Activated T-helper 2 cell treated with anti-CD3 and anti-CD28 coated beads, Interferon-gamma antibody, Interleukin-2, Interleukin-4, amounts not matched to agents 10 μg/mL and 5 μg/mL and 100 μg/mL, durations not matched to agents 14 hours and 24 hours and 36 hours (primary cell): ENCODE data around the gene TBCE. TPM values are rescaled to one million over a fixed set of nuclear protein-coding genes. Genes with fewer than 3 reads are reported as not detected.
"Not testable (repeated sequence)": the region's sequence is repeated elsewhere in the genome, so short reads cannot be mapped to it uniquely, and the experiment has no call there.

Source experiments
- DNase-seq: peaks from one replicate; pipeline ENCODE4 v3.0.0; 2021; ENCODE audit warnings: low spot score
- H3K27ac Mint-ChIP-seq: one replicate; pipeline ENCODE4 v1.8.0; 2021; ENCODE audit warnings: mixed read lengths
- H3K27me3 Mint-ChIP-seq: one replicate; pipeline ENCODE4 v1.8.0; 2021; ENCODE audit warnings: low read depth, mixed read lengths
- H3K36me3 Mint-ChIP-seq: one replicate; pipeline ENCODE4 v1.8.0; 2021; ENCODE audit warnings: low read depth, mixed read lengths
- H3K4me1 Mint-ChIP-seq: one replicate; pipeline ENCODE4 v1.8.0; 2021; ENCODE audit warnings: low read depth, mixed read lengths
- H3K4me3 Mint-ChIP-seq: one replicate; pipeline ENCODE4 v1.8.0; 2021; ENCODE audit warnings: low read depth, mild to moderate bottlenecking, moderate library complexity, mixed read lengths
- H3K9me3 Mint-ChIP-seq: one replicate; pipeline ENCODE4 v1.8.0; 2021; ENCODE audit warnings: mixed read lengths
- intact Hi-C: fragments of 100-400 bp; cut with micrococcal nuclease; formaldehyde crosslinking; loops from one replicate; pipeline ENCODE4 v1.15.1; 2023
- total RNA-seq: library from RNA; stranded (reverse); gene quantifications from 2 replicates; pipeline ENCODE4 v1.2.3, GENCODE V29; 2022

Gene TBCE
- total RNA-seq, 1 donor from 2014 or later: 28.2 TPM

- intact Hi-C loops: no loop called here
- Mint-ChIP-seq H3K4me3 (no peak overlapping the region), H3K4me1 (peaks cover 31% of the 10 kb centered on the region), H3K9me3 (no peaks in the 10 kb centered on the region), H3K27me3 (no peaks in the 10 kb centered on the region), H3K27ac (no peak overlapping the region), H3K36me3 (peaks cover 40% of the 10 kb centered on the region)
- DNase-seq: no peak
These were observed 36.3 kb upstream of the TBCE start for GRCh38 chr1:235330918-235331285.

GRCh38 chr1:235331401-235331800 lies 35.8 kb upstream of the TBCE start:
- Mint-ChIP-seq H3K27me3 (no peaks in the 10 kb centered on the region), H3K9me3 (no peaks in the 10 kb centered on the region), H3K4me1 (peaks cover 30% of the 10 kb centered on the region), H3K27ac (no peak overlapping the region), H3K36me3 (peaks cover 39% of the 10 kb centered on the region), H3K4me3 (no peak overlapping the region)
- DNase-seq: no peak
- intact Hi-C loops: no loop called here

GRCh38 chr1:235336903-235337302 lies 30.3 kb upstream of the TBCE start:
- no peaks in the 10 kb centered on the region for H3K9me3 Mint-ChIP-seq
- peaks cover 32% of the 10 kb centered on the region for H3K36me3 Mint-ChIP-seq
- intact Hi-C loops: no loop called here

DNA sequence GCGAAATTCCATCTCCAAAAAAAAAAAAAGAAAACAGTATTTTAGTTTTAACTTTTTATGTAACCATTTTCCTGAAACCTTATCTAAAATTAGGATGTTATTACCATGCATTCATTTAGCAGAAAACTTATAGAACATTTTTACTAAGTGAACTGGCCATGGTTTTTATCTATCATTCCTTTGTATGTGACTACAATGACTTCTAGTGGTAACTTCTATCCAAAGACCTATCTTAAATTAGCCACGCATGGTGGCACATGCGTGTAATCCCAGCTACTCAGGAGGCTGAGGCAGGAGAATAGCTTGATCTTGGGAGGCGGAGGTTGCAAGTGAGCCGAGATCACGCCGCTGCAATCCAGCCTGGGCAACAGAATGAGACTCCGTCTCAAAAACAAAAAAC lies 27.5 kb upstream of the TBCE start:
- H3K4me3 Mint-ChIP-seq: no peak overlapping the region
- H3K9me3 Mint-ChIP-seq: no peaks in the 10 kb centered on the region
- H3K27me3 Mint-ChIP-seq: no peaks in the 10 kb centered on the region
- intact Hi-C loops: no loop called here
- DNase-seq: no peak
- peaks cover 16% of the 10 kb centered on the region for H3K4me1 Mint-ChIP-seq
- peaks cover 40% of the 10 kb centered on the region for H3K36me3 Mint-ChIP-seq
- H3K27ac Mint-ChIP-seq: no peak overlapping the region

More at GRCh38 chr1:235336903-235337302, 30.3 kb upstream of the TBCE start:
- Mint-ChIP-seq H3K27me3 (no peaks in the 10 kb centered on the region), H3K4me3 (peak overlapping the region; percentile 10), H3K4me1 (peaks cover 19% of the 10 kb centered on the region), H3K27ac (peak overlapping the region; percentile 26)
- DNase-seq: peak; percentile 16

DNA sequence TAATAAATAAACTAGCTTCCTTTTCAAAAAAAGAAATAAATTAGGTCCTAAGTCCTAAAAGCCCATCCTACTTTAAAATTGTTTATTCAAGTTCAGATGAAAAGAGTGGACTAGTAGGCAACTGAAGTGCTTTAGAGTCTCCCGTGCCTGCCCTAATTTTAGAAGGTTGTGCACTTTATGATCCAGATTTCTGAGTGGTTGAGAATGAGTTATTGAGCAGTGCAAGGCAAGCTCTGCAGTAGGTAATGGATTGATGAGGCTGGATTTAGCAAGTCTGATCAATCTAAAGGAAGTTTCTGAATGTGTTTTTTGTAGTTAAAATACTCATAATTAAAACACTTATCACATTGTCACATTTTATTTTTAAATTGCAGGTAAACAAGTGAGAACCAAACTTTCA lies 25.9 kb upstream of the TBCE start:
- intact Hi-C loops: no loop called here
- Mint-ChIP-seq H3K4me1 (peaks cover 8% of the 10 kb centered on the region), H3K27ac (no peak overlapping the region), H3K27me3 (no peaks in the 10 kb centered on the region), H3K9me3 (no peaks in the 10 kb centered on the region), H3K4me3 (no peak overlapping the region), H3K36me3 (peaks cover 40% of the 10 kb centered on the region)
- DNase-seq: no peak

GRCh38 chr1:235342039-235342438 lies 25.2 kb upstream of the TBCE start:
- no peak overlapping the region for H3K27ac Mint-ChIP-seq

DNA sequence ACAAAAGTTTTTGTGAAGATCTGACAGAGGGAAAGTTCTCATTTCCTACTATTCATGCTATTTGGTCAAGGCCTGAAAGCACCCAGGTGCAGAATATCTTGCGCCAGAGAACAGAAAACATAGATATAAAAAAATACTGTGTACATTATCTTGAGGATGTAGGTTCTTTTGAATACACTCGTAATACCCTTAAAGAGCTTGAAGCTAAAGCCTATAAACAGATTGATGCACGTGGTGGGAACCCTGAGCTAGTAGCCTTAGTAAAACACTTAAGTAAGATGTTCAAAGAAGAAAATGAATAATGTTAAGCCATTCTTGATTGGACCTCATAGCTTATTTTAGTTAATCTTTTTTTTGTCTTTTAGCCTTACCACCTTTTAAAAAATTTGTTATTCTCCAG lies 24.8 kb upstream of the TBCE start:
- Mint-ChIP-seq H3K4me1 (no peaks in the 10 kb centered on the region), H3K27ac (no peak overlapping the region), H3K36me3 (peaks cover 36% of the 10 kb centered on the region), H3K4me3 (no peak overlapping the region), H3K27me3 (no peaks in the 10 kb centered on the region), H3K9me3 (no peaks in the 10 kb centered on the region)
- DNase-seq: no peak
- intact Hi-C loops: no loop called here

More at GRCh38 chr1:235342039-235342438, 25.2 kb upstream of the TBCE start:
- H3K36me3 Mint-ChIP-seq: peaks cover 39% of the 10 kb centered on the region
- no peaks in the 10 kb centered on the region for H3K27me3 Mint-ChIP-seq
- no peaks in the 10 kb centered on the region for H3K9me3 Mint-ChIP-seq
- H3K4me3 Mint-ChIP-seq: no peak overlapping the region
- intact Hi-C loops: no loop called here
- DNase-seq: no peak
- H3K4me1 Mint-ChIP-seq: peaks cover 3% of the 10 kb centered on the region

DNA sequence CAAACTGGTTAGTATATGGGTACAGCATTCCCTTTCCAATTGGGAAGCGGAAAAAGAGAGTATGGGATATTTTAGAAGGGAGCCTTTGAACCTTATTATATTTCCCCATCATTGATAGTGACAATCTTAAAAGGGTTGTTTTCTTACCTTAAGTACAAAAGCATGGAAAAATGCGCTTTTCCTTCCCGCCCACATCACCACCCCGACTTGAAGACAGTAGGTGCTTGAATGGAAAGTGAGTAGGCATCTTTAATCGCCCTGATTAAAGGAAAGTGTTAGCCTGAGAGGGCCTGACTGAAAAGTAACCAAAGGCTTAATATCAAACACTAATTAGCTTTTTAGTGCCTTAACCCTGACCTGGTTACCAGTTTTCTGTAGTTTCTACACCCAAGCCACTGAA lies 23.5 kb upstream of the TBCE start:
- H3K27me3 Mint-ChIP-seq: no peaks in the 10 kb centered on the region

GRCh38 chr1:235351441-235351840 lies 15.8 kb upstream of the TBCE start:
- H3K4me1 Mint-ChIP-seq: no peaks in the 10 kb centered on the region
- no peak for DNase-seq
- peaks cover 4% of the 10 kb centered on the region for H3K27me3 Mint-ChIP-seq
- H3K36me3 Mint-ChIP-seq: peaks cover 6% of the 10 kb centered on the region
- H3K9me3 Mint-ChIP-seq: no peaks in the 10 kb centered on the region
- no peak overlapping the region for H3K27ac Mint-ChIP-seq
- intact Hi-C loops: no loop called here
- H3K4me3 Mint-ChIP-seq: no peak overlapping the region

More for the DNA sequence above, 23.5 kb upstream of the TBCE start:
- H3K4me3 Mint-ChIP-seq: no peak overlapping the region
- no peak for DNase-seq
- no peaks in the 10 kb centered on the region for H3K9me3 Mint-ChIP-seq
- H3K36me3 Mint-ChIP-seq: peaks cover 32% of the 10 kb centered on the region
- H3K4me1 Mint-ChIP-seq: no peaks in the 10 kb centered on the region
- H3K27ac Mint-ChIP-seq: no peak overlapping the region
- intact Hi-C loops: no loop called here

DNA sequence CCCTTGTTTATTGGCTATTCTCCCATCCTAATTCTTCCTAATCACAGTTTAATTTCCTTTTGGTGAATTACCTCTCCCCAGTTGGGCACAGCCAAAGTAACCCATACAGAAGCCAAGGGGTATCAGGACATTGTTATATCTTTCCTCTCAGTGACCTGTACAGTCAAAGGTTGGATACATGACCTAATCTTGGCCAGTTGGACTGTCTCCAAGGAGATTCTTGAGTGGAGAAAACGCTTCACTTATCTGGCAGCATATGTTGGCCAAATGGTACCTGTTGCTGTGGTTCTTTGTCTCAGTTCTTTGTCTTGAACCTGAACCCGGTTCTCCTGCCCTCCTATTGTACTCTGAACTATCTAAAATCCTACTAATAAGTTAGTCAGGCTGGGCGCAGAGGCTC lies 15.3 kb upstream of the TBCE start:
- no peak overlapping the region for H3K4me3 Mint-ChIP-seq
- intact Hi-C loops: no loop called here

DNA sequence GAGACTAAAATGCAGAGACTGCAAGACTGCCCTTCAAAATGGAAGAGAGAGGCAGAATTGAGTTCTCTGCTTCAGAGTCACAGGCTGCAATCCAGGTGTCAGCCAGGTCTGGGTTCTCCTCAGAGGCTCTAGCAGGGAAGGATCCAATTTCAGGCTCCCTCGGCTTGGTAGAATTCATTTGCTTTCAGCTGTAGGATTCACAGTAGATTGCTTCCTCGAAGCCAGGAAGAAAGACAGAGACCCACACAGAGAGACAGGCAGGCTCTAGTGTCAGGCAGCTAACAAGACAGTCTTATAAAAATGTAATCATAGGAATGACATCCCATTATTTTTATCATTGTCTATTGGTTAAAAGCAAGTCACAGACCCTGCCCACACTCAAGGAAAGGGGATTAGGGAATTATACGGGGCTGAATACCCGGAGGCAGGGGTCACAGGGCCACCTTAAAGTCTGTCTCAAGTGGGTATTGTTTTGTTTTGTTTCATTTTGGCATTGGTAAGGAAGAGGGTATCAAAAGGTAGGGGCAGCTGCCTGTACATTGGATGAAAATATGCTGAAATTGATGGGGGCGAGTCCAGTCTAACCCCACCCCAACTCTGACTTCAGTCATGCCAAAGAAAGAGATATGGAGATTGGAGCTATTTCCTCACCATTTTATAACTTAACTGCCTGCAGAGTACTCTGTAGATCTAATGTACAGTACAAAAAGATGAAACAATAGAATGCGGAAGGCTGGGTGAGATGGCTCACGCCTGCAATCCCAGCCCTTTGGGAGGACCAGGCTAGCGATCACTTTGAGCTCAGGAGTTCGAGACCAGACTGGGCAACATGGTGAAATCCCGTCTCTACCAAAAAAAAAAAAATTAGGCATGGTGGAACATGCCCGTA lies 9.5 kb upstream of the TBCE start:
- no peak overlapping the region for H3K4me3 Mint-ChIP-seq
- H3K36me3 Mint-ChIP-seq: no peaks in the 10 kb centered on the region
- no peak for DNase-seq
- peaks cover 7% of the 10 kb centered on the region for H3K4me1 Mint-ChIP-seq
- intact Hi-C loops: no loop called here
- no peaks in the 10 kb centered on the region for H3K9me3 Mint-ChIP-seq
- H3K27ac Mint-ChIP-seq: no peak overlapping the region
- peaks cover 10% of the 10 kb centered on the region for H3K27me3 Mint-ChIP-seq

More for the DNA sequence above, 15.3 kb upstream of the TBCE start:
- Mint-ChIP-seq H3K9me3 (no peaks in the 10 kb centered on the region), H3K36me3 (peaks cover 3% of the 10 kb centered on the region), H3K27me3 (peaks cover 6% of the 10 kb centered on the region), H3K4me1 (peaks cover 2% of the 10 kb centered on the region), H3K27ac (no peak overlapping the region)
- no peak for DNase-seq

GRCh38 chr1:235358899-235359298 lies 8.3 kb upstream of the TBCE start:
- no peak for DNase-seq
- peaks cover 10% of the 10 kb centered on the region for H3K27me3 Mint-ChIP-seq
- H3K4me1 Mint-ChIP-seq: peaks cover 7% of the 10 kb centered on the region
- H3K27ac Mint-ChIP-seq: no peak overlapping the region
- no peak overlapping the region for H3K4me3 Mint-ChIP-seq
- no peaks in the 10 kb centered on the region for H3K9me3 Mint-ChIP-seq
- intact Hi-C loops: no loop called here
- no peaks in the 10 kb centered on the region for H3K36me3 Mint-ChIP-seq

- H3K4me3 Mint-ChIP-seq, H3K9me3 Mint-ChIP-seq, DNase-seq, H3K36me3 Mint-ChIP-seq, H3K27me3 Mint-ChIP-seq, H3K27ac Mint-ChIP-seq, intact Hi-C loops: not testable (repeated sequence)
- peaks cover 21% of the 10 kb centered on the region for H3K4me1 Mint-ChIP-seq
These were observed 3.0 kb upstream of the TBCE start for GRCh38 chr1:235364189-235364588.
